Heart left ventricle (tissue), 13 donors: ENCODE data around the gene MMP21.

Experiments
- POLR2A ChIP-seq, 2 donors: fragments of 450-650 bp; IDR thresholded peaks; one replicate each; pipeline ENCODE4 v1.6.1; 2017; ENCODE audit warnings: antibody characterized with exemption in 2 of 2, mild to moderate bottlenecking in 2 of 2, moderate library complexity in 2 of 2
- TF ChIP-seq, protein P1 (sequence below), 12 donors: fragments of 200-600 bp; sonication (generic) in 4 of 12; IDR thresholded peaks; one replicate each; pipeline versions ENCODE4 v1.5.0 to v1.8.0; 2018 to 2022; ENCODE audit warnings: antibody characterized with exemption in 12 of 12, mild to moderate bottlenecking in 5 of 12
- donor health status: ischemic (EF 13 %, LVEDD 7.1; RV severe dilation, severe dysfunction).
- donor health status: DM: no; HTN: yes; CAD: no.
- donor health status: DM: no; HTN: no; CAD: no.
- donor health status: ischemic (EF 25% LVEDD 6.9; RV normal size, moderate dysfunction).
- donor health status: ischemic (EF 25% LVEDD 5.7; RV mildly dilated, moderate dysfunction).
- donor health status: ischemic (EF 35%, LVEDD 5.7; RV mildly dilated, moderate dysfunction).
- donor health status: nonischemic (EF 11% LVEDD 7.7; RV severe dilation, severe dysfunction).
- donor health status: DM: yes; HTN: yes; CAD: no.
- donor health status: PGD.
- donor health status: ischemic (EF 29% LVEDD 5.4; RV normal size, mild dysfunction).
- donor health status: nonischemic (EF 23%, LVEDD 6.1; RV moderate dilation, normal function).

DNA sequence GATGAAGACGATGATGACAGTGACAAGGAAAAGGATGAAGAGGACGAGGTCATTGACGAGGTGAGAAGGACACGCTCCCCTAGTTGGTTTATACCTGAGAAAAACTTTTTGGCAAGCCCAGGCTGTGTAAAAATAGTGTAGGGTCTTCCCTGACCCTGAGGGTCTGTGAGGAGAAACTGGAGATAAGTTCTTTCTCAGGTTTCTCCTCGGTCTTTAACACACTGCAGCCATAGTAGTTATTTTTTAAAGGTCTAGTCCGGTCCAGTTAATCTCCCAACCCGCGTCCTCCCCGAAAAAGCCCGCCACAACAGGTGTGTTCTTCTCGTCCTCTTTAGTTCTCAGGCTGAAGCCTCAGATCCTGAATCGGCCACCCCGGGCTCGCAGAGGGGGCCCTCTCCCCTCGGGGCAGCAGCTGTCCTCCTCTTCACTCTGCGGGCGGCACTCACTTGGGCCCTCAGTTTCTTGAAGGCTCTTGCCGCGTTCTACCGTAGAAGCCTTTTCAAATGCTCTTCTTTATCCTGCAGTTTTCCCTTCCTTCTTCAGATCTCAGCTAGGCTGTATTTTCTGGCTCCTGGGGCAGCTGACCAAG is 48.1 kb upstream of the MMP21 start:
- TF ChIP-seq, protein P1, sequence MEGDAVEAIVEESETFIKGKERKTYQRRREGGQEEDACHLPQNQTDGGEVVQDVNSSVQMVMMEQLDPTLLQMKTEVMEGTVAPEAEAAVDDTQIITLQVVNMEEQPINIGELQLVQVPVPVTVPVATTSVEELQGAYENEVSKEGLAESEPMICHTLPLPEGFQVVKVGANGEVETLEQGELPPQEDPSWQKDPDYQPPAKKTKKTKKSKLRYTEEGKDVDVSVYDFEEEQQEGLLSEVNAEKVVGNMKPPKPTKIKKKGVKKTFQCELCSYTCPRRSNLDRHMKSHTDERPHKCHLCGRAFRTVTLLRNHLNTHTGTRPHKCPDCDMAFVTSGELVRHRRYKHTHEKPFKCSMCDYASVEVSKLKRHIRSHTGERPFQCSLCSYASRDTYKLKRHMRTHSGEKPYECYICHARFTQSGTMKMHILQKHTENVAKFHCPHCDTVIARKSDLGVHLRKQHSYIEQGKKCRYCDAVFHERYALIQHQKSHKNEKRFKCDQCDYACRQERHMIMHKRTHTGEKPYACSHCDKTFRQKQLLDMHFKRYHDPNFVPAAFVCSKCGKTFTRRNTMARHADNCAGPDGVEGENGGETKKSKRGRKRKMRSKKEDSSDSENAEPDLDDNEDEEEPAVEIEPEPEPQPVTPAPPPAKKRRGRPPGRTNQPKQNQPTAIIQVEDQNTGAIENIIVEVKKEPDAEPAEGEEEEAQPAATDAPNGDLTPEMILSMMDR (IDR thresholded peaks at IDR 0.05): no peak
- no peak for TF ChIP-seq POLR2A (IDR thresholded peaks at IDR 0.05)
